ENCODE measurements around the gene WNK2. TPM values are rescaled to one million over a fixed set of nuclear protein-coding genes. Genes with fewer than 3 reads are reported as not detected.

The WNK2 gene
- total and polyA plus RNA-seq, 2 of the 4 experiments (the other 2 are of a cell fraction), result not detected

GRCh38 chr9:93178851-93179786 lies 4.8 kb upstream of the WNK2 start:
- intact Hi-C loops (cut with micrococcal nuclease), result no loop called here
- TF ChIP-seq NFE2L2 (IDR thresholded peaks at IDR 0.05; ENCODE audit: low read depth, low read length) (no peak), CEBPB (IDR thresholded peaks at IDR 0.05; ENCODE audit: low read depth, low read length) (no peak), BHLHE40 (IDR thresholded peaks at IDR 0.05; ENCODE audit: low read depth, low read length) (no peak), SMC3 (IDR thresholded peaks at IDR 0.05; ENCODE audit: low read depth, low read length) (no peak), POLR2A (IDR thresholded peaks at IDR 0.05; ENCODE audit: low read depth, low read length) (no peak), MAFK (IDR thresholded peaks at IDR 0.05; ENCODE audit: low read depth, low read length) (no peak), ELK1 (IDR thresholded peaks at IDR 0.05; ENCODE audit: borderline replicate concordance, low read depth, low read length) (no peak), RAD21 (IDR thresholded peaks at IDR 0.05; ENCODE audit: low read length) (no peak), FOS (IDR thresholded peaks at IDR 0.05; ENCODE audit: low read depth, low read length) (no peak), RCOR1 (IDR thresholded peaks at IDR 0.05; ENCODE audit: insufficient replicate concordance, low read length) (no peak), MAZ (IDR thresholded peaks at IDR 0.05; ENCODE audit: borderline replicate concordance, low read depth, low read length) (no peak), CHD1 (IDR thresholded peaks at IDR 0.05; ENCODE audit: low read depth, low read length) (no peak), CTCF (conservative IDR thresholded peaks at IDR 0.05; ENCODE audit: low read depth, low read length) (no peak), MXI1 (IDR thresholded peaks at IDR 0.05; ENCODE audit: borderline replicate concordance, low read depth, low read length) (no peak), RFX5 (IDR thresholded peaks at IDR 0.05; ENCODE audit: low read depth, low read length) (no peak)

More at GRCh38 chr9:93178851-93179786, 4.8 kb upstream of the WNK2 start:
- H4K5ac ChIP-seq (ENCODE audit: low read depth, low read length), result no peak overlapping the region
- H3K4me1 ChIP-seq (ENCODE audit: control insufficient read depth, insufficient read depth, low read length), result no peaks in the 10 kb centered on the region
- ATAC-seq (ENCODE audit: low read depth) (no peak), DNase-seq (no peak)
- ChIA-PET CTCF (no interaction called here), POLR2A (ENCODE audit: unreplicated experiment) (no interaction called here)
- no TSS peak for BruUV-seq (replicated peaks)
- no peak overlapping the region for H2AK5ac ChIP-seq (ENCODE audit: low read depth, low read length)
- no peak overlapping the region for H2AK9ac ChIP-seq (replicated peaks; ENCODE audit: low read depth, low read length, poor library complexity)
- no peak overlapping the region for H2BK20ac ChIP-seq (ENCODE audit: low read depth, low read length)
- H3K14ac ChIP-seq (replicated peaks; ENCODE audit: low read depth, low read length), result no peak overlapping the region
- H3K4ac ChIP-seq (ENCODE audit: low read depth, low read length), result no peak overlapping the region
- H4K8ac ChIP-seq (ENCODE audit: low read depth in 2 of 2, low read length in 2 of 2), result no peak overlapping the region
- no peak overlapping the region for H3K4me2 ChIP-seq (ENCODE audit: low read depth, low read length)
- no peak overlapping the region for H4K91ac ChIP-seq (ENCODE audit: insufficient read depth, low read depth, low read length)
- H2BK5ac ChIP-seq (ENCODE audit: low read depth, low read length, poor library complexity, severe bottlenecking), result no peak overlapping the region
- no peaks in the 10 kb centered on the region for H3K9me1 ChIP-seq (ENCODE audit: insufficient read depth, low read length)
- H3K4me3 ChIP-seq (ENCODE audit: insufficient read depth, low read depth, low read length), result no peak overlapping the region
- in situ Hi-C loops (cut with MboI; ENCODE audit: low sequenced_read_pairs) (no loop called here), dilution Hi-C loops (cut with HindIII; ENCODE audit: low sequenced_read_pairs, unreplicated experiment) (no loop called here)
- no peak overlapping the region for H2BK120ac ChIP-seq (ENCODE audit: low read depth, low read length)
- no peaks in the 10 kb centered on the region for H3K36me3 ChIP-seq (ENCODE audit: control insufficient read depth, insufficient read depth, low read length)
- no peak overlapping the region for H2BK15ac ChIP-seq (ENCODE audit: low read depth, low read length)
- no peak overlapping the region for H3K9ac ChIP-seq (ENCODE audit: low read depth, low read length)
- H3K79me1 ChIP-seq (ENCODE audit: low read depth in 1 of 2, low read length in 2 of 2), result no peaks in the 10 kb centered on the region
- H3K23ac ChIP-seq (ENCODE audit: low read depth, low read length), result no peak overlapping the region
- no peak overlapping the region for H2AFZ ChIP-seq (replicated peaks; ENCODE audit: low read length, poor library complexity)
- no peak overlapping the region for H3K18ac ChIP-seq (ENCODE audit: low read depth, low read length)
- peaks cover 53% of the 10 kb centered on the region for H3K27me3 ChIP-seq (ENCODE audit: control insufficient read depth, insufficient read depth, low read length)
- H4K20me1 ChIP-seq (ENCODE audit: insufficient read depth, low read length), result no peaks in the 10 kb centered on the region
- WGBS, 2 experiments (ENCODE audit: extremely low coverage in 2 of 2, insufficient read length in 1 of 2), result 67% methylated on average over 8 of the region's 22 CpGs; no CpG with 5 or more reads in 1 of the 2 experiments
- no peak overlapping the region for H3K56ac ChIP-seq (ENCODE audit: extremely low read depth, insufficient read depth, low read length)
- H3K9me3 ChIP-seq (ENCODE audit: control insufficient read depth, insufficient read depth, low read length), result no peaks in the 10 kb centered on the region
- H3K27ac ChIP-seq (ENCODE audit: insufficient read depth, low read length), result no peak overlapping the region

Data from IMR-90 (cell line).